GM21381 (cell line): ENCODE results near the gene HYPK.
"Not testable (repeated sequence)": the region's sequence is repeated elsewhere in the genome, so short reads cannot be mapped to it uniquely, and the experiment has no call there.

Experiments used
- ATAC-seq: cut with Tn5 transposase; IDR thresholded peaks from one replicate; pipeline ENCODE4 v1.9.1; 2021; ENCODE audit warnings: mild to moderate bottlenecking, moderate library complexity; ENCODE audit not compliant: unreplicated experiment

Gene HYPK

DNA sequence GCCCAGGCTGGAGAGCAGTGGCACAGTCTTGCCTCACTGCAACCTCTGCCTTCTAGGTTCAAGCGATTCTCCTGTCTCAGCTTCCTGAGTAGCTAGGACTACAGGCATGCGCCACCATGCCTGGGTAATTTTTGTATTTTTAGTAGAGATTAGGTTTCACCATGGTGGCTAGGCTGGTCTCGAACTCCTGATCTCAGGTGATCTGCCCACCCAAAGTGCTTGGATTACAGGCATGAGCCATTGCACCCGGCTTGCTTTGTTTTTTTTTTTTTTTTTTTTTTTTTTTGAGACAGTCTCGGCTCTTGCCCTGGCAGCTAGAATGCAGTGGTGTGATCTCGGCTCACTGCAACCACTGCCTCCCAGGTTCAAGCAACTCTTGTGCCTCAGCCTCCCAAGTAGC, 32.1 kb downstream of the HYPK start:
- not testable (repeated sequence) for ATAC-seq

DNA sequence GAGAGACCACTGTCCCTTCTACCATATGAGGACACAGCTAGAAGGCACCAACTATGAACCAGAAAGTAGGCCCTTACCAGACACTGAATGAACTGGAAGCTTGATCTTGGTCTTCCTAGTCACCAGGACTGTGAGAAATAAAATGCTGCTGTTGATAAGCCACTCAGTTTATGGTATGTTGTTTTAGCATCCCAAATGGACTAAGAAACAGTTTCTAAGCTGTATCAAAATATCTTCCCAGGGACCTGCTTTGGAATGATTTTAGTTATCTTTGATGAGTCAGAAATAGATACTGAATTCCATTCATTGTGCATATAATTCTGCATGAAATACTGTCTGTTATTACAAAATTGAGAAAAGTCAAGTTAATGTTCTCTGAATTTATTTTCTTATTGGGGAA, 45.0 kb downstream of the HYPK start:
- ATAC-seq: no peak

DNA sequence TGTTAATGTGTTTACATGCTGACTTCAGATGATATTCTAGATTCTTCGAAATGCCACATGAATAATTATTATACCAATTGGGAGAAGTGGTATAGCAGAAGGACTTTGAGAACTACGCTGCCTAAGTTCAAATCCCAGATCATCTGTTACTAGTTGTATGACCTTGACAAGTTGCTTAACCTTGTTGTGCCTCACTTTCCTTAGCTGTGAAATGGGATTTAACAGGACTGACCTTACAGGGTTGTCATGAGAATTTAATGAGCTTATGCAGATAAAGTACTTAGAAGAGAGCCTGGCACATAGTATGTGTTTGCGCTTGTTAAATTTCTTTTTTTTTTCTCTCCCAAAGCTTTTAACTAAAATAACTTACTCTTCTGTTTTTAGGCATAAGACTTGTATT, 50.9 kb downstream of the HYPK start:
- ATAC-seq: no peak

DNA sequence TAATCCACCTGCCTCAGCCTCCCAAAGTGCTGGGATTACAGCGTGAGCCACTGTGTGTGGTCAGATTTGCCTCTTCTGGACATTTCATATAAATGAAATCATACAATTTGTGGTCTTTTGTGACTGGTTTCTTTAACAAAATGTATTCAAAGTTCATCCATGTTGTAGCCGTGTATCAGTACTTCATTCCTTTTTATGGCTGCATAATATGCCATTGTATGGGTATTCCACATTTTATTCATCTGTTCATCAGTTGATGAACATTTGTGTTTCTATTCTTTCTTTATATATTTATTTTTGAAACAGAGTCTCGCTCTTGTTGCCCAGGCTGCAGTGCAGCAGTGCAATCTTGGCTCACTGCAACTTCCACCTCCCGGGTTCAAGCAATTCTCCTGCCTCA, 52.2 kb downstream of the HYPK start:
- ATAC-seq: no peak
